ENCODE results near the gene ANO2. TPM values are rescaled to one million over a fixed set of nuclear protein-coding genes. Genes with fewer than 3 reads are reported as not detected.

Gene ANO2
- total RNA-seq, 1 donor from 2014 or later = 32.4 TPM

DNA sequence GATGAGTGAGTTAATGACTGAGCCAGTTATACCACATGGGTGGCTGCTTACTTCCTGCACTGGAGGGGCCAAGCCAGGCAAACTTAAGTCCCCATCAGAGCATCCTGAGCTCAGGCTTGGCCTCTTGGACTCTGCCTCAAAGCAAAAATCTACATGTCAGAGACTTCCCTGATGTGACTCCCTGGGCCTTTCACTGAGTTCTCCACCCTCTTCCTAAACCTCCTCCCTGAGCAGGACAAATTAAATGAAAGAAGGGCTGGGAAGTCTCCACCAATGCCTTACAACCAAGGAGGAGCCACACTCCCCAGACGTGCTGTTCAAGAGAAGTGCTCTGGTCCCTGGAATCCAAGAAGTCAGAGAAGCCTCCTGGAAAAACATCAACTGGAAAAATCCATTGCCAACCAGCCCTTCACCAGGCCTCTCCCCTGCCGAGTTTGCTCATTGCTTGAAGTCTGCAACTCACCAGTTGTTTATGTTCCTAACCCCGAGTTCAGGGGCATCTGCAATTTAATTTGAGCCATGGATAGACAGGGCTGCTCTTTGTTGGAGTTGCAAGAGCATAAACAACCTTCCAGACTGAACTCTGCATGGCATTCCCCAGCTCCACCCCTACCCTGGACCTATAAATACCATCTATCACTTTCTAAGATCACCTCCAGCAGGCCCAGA is 160.5 kb downstream of the ANO2 start:
- DNase-seq (ENCODE audit: extremely low read depth, low read depth, low spot score) = no peak

DNA sequence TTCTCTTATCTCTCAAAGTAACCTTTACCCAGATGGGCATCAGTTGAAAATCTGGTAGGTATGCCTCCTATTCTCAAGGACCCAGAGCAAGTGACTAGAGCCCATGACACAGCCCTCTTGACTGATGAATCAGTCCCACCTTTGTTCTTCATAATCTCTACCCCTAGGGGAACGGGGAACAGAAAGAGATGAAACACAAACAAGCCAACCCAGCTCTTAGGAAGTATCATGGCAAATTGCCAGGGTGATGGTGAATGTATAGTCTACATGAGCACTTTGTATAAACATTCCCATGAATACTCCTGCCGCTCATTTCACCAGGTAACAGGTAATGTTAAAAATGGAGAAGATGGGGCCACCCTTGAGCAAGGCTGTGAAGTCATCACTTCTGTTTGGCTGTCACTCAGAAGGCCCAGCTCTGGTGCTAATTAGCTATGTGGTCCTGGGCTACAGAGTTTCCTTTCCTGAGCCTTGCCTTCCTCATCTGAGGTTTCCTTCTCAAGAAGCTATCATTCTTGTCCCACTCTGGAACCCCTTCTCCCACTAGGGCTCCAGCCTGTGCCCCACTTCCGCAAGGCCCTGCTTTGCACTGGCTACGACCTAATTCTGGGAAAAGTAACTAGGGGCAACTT is 161.7 kb downstream of the ANO2 start:
- DNase-seq (ENCODE audit: extremely low read depth, low read depth, low spot score) = no peak

DNA sequence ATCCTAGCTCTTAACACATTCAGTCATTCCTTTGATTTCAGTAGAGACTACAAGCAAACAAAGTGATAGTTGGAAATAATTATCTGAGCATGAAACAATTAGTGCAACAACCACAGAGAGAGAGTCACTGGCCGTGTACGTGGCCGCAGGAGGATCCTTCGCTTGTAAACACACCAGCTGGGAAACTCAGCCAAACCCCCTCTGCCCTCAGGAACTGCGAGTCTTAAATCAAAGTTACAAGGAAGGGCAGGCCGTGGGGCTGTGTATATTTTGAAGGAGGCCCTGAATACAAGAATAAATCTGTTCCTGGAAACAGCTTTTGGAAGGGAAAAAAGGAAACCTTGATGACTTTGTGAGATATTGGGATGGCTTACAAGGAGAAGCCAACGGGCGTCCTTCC is 164.5 kb downstream of the ANO2 start:
- DNase-seq (ENCODE audit: extremely low read depth, low read depth, low spot score) = no peak

DNA sequence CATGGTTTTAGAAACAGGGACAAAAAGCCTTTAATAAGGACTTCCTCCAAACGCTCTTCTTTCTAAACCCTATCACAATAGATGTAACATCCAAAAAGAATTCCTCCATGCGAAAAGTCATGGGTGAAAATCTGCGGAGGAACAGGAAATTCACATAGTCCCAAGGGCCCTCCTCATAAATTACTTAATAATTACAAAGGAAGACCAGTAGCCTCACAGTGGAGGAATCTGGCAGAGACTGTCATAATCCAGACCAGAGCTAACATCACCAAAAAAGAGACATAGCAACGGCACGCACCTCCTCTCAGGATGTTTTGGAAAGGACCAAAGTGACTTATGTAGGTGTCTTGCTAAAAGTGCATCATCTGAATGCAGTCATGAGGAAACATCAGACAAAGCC is 165.7 kb downstream of the ANO2 start:
- DNase-seq (ENCODE audit: extremely low read depth, low read depth, low spot score) = no peak

DNA sequence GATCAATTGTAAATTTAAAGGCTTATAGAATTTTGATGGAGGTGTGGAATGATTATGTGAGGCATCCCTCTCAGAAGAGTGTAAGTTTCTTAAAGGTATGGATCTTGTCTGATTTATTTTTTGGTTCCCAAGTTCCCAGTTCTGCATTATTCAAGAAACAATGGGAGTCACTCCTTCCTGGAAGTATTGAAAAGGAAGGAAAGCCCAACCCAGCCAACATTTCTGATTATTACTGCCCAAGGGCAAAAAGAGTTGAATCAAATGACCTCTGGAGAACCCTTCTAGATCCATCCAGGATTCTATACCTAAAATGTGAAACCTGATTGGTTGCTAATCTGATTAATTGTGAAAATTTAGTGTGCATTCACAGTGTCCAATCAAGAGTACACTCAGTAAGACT is 166.2 kb downstream of the ANO2 start:
- DNase-seq (ENCODE audit: extremely low read depth, low read depth, low spot score) = no peak

DNA sequence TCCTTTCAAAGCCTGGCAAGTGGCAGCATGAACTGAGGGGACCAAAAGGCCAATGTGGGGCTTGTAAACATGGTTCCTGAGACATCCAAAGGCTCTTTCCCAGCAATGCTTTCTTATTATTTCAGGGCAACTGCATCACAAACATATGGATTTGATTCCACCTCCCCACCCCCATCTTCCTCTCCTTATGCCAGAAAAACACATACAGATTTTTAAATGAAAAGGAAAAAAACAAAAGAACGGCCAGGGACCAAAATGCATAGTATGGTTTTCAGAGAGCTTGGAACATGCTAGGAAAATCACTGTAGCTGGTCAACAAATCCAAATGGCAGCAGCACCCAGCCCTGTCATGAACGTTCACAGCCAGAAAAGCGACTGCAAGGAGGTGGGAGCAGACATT is 167.6 kb downstream of the ANO2 start:
- DNase-seq (ENCODE audit: extremely low read depth, low read depth, low spot score) = no peak

DNA sequence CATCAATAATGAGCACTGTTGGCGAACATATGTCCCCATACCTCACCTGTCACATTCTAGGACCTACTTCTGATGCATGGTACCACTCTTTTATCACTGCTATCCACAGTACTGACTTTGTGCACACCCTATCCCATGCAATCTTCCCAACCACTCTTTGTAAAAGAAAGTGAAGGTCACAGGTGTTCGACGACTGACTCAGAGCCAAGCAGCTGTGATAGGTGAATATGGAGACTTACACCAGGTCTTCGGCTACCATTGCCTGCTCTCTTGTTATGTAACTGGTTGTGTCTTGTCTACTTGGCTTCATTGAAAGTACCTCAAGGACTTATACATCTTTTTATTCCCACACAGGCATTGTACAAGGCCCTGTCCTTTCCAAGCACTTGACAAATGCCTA is 169.0 kb downstream of the ANO2 start:
- DNase-seq (ENCODE audit: extremely low read depth, low read depth, low spot score) = no peak

DNA sequence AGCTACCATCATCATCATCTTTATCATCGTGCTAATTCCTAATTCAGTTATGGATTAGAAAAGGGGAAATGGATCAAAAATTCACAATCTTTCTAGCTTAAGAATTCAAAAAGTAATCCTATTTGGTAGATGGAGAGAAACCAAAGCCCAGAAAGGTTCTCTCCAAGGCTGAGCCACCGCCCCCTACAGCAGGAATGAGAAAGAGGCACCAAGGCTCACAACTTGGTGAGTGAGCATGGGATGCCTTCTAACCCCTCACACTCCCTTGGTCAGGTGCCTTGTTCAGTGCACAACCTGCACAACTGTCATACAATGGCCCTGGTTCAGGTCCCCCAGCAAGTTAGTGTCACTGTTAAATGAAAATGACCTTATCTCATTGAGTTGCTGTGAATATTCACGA is 171.5 kb downstream of the ANO2 start:
- no peak for DNase-seq (ENCODE audit: extremely low read depth, low read depth, low spot score)

DNA sequence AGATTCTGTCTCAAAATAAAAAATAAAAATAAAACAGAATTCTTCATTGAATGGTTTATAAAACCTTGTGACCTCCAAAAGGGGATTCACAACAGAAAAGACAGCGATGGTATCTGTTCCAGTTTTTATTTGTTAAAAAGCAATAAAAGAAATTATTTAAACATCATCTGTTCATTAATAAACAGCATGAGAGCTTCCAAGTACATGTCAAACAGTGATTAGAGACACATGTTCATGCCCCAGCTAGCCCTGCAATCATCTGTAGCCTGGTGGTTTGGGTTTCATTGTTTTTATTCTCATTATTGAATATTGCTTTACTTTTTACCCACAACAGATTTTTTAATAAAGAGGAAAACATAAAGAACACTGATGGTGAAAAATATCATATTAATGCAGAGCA is 173.3 kb downstream of the ANO2 start:
- no peak for DNase-seq (ENCODE audit: extremely low read depth, low read depth, low spot score)

DNA sequence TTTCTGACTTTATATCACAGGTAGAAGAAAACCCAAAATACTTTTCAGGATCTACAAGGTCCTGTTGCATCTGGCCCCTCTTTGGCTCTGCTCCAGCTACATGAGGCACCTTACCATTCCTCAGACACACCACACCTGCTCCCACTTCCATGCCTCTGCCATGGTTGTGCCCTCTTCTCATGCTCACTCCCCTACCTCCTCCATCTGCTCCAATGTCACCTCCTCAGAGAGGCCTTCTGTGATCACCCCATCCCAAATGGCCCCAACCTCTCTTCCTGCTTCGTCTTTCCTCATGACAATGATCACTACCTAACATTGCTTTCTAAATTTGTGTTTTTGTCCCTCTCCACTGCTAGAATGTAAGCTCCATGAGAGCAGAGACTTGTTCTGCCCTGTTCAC is 174.3 kb downstream of the ANO2 start:
- no peak for DNase-seq (ENCODE audit: extremely low read depth, low read depth, low spot score)

DNA sequence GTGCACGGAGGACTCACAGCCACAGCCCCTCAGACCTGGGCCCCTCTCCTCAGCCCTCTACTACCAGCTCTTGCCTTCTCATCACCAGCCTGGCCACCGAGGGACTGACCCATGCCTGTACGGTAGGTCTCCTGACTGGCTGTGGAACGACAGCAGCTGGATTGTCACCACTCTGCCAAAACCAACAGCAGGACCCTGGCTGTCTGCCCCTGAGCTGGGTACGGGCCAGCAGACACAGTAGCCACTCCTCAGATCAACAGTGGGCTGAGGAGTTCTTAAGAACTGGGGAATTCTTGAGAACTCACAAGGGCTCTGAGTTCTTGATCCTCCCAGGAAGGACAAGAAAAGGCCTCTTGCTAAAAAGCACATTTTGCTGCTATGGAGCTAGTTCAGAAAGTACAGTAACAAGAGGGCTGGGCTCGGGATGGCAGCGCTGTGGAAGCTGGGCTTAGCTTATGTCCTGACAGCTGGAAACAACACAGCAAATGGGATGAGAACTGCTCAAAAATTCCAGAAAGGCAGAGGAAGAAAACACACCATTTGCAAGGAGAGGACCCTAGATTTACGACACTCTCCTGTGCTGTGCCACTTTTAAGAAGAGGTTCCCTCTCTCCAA is 176.4 kb downstream of the ANO2 start:
- DNase-seq (ENCODE audit: extremely low read depth, low read depth, low spot score) = no peak

DNA sequence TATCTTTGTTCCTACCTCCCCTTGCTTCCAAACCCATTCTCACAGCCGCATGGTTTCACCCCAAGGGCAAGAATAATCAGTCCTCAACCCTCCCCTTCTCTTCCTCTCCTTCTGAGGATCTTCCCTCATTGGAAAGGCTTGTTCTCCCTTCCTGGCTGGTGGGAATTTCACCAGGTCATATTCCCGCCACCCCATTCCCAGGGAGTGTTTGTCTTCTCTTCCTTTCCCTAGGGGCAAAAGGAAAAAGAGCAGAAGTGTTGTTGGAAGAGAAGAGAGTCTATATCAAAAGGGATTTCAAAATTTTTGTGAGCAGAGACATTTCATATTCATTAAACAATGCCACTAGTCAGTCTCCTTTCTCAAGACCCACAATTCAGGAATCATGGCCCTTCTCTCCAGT is 176.9 kb downstream of the ANO2 start:
- DNase-seq (ENCODE audit: extremely low read depth, low read depth, low spot score) = no peak

DNA sequence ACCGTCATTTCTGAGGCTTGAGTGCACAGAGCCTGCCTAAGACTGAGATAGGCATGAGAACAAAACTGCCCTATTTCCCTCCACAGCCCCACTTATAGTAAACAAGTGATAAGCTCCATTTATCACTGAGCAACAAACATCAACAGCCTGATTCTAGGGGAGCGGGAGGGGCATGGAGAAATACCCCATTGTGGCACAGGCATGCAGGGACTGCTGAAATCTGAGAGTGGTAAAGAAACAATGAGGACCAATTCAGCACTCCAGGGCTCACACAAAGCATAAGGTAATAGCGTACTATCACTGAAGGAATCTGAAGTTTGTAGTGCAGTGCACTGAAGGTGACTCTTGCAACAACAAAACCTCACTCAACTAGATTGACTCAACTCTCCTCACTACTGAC is 186.7 kb downstream of the ANO2 start:
- no peak for DNase-seq (ENCODE audit: extremely low read depth, low read depth, low spot score)

DNA sequence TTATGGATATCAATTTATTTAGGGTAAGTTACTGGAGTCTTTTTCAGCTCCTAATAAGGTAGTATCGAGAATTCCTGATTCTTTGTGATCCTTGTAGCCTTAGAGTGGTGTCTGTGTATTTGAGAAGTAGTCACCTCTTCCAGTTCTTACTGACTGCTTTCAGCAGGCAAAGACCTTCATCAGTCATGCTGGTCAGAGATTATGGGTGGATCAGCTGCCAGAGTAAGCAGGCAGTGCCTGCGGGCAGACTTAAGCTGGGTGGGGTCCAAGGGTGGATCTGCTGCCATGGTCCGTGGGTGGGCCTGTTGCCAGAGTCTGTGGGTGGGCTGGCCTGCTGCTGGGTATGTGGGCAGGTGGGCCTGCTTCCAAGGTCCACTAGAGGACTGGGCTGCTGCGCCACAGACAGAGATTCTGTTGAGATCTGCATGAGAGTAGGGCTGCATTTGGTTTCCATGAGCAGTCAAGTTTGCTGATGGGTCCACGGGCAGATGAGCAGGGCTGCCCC is 188.7 kb downstream of the ANO2 start:
- no peak for DNase-seq (ENCODE audit: extremely low read depth, low read depth, low spot score)

DNA sequence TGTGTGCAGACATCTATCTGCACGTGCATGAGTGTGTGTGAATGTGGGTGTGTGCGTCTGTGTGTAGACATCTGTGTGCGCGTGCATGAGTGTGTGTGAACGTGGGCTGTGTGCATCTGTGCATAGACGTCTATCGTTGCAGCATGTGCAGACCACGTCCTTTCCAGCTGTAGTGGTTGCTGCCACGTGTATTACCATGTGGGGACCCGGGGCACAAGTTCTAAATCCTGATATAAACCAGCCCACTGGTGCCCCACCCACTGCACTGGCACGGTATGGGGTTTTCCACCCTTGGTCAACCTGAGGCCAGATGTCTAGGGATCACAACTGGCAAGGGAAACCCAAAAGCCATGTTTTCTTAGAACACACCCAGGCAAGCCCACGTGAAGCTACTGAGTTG is 197.0 kb downstream of the ANO2 start:
- DNase-seq (ENCODE audit: extremely low read depth, low read depth, low spot score) = no peak

DNA sequence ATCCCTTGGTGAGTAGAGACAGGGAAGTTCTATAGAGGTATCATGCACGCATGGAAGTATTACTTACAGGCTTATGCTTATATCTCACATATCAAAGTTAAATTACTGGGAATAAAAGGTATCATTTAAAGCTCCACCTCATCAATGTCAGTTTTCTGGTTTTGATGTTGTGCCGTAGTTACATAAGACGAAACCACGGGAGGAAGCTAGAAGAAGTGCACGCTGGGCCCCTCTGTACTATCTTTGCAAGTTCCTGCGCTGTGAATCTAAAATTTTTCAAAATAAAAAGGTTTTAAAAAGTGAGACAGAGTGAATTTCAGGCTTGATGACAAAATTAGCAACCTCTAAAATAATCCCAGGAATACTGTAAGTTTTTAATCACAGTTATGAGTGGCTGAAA is 198.1 kb downstream of the ANO2 start:
- no peak for DNase-seq (ENCODE audit: extremely low read depth, low read depth, low spot score)

DNA sequence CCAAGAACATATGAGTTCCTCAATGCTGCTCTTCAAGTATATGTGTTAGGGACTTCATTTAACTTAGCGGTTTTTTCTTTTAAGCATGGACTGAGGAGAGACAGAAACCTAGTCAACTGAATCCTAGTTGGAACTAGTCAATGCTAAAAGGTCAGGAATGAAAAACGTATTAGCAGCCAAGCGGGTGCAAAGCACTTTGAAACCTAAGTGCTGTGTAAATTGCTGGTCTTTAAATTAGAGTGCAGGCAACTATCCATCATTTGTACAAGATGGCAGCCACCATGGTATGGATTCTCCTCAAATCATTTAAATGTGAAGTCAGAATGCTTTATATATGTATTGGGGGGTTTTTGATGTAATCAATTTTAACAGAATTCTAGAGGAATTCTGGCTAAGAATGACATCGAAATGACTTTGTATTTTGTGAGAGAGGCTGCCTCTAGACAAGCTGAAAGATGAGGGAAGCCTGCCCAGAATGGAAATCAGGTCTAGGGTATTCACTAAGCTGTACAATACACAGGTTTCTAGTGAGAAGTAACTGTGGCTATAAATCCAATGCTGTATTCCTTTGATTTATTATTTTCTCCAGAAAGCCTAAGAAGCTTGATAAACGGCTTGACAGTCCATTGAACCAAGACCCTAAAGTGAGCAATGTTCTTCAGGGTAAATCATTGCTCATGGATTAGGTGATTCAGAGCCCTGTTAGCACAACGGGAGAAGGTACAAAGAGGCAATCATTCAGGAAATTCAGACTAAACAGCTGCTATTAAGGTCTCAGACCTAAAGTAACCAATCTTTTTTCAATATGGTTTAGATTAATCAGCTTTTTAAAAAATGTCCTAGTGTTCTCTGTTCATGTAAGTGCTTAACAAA is 198.8 kb downstream of the ANO2 start:
- no peak for DNase-seq (ENCODE audit: extremely low read depth, low read depth, low spot score)

DNA sequence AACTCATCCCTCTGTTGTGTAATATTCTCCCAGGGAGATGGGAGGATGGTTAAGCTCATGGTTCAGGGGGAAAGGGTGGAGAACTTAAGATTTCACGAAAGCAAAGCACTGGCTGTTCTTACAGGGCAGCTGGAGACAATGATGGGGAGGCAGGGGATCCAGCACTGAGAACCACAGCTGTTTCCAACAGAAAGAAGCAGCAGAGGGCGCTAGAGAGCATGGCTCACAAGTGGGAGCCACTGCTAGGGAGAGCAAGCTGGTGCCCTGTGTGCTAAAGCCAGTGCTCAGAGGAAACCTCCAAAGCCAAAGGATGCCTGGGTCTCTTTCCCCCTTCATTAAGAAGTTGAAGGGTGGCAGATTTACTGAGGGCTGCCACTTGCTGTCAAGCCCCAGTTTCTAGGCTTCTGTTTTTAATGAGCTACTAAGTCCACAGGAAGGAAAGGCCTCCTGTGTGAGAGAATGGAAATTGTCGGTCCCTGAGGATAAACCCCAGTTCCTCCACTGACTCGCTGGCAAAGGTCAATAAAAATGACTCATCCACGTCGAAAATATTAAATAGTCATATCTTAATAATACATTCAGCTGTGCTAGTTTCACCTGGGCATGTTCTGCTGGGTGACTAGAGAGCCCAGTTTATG is 199.7 kb downstream of the ANO2 start:
- DNase-seq (ENCODE audit: extremely low read depth, low read depth, low spot score) = peak; percentile 75

DNA sequence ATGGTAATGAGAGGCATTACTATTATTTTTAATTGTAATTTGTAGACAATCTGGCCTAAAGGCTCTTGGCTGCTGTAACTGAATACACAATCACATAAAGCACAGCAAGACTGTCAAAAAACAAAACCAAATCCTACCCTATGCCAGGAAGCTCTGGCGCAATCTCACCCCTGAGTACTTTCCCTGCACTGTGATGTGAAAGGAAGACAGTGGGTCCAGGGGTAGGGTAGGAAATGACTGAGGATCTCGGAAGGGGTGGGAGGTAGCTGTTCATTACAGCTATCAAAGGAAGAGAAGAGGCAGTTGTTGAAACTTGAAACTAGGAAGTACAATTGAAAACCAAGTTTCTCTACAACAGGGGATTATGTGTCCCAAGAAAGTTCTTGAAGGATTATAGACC is 202.8 kb downstream of the ANO2 start:
- no peak for DNase-seq (ENCODE audit: extremely low read depth, low read depth, low spot score)

DNA sequence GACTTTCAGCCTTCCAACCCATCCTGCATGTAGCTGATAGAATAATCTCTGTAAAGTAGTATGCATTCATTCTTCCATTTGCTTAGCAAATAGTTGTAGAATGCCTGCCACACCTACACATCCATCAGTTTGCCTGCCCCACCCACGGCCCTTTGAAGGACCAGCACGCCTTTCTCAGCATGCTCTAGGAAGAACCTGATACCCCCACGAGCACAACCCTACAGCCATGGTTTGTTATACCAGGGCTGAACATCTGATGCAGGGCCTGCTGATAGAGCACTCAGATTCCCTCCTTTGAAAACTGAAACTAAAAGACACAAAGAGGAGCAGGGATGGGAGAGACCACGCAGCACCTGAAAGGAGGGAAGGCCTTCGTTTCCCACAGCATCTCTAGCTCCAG is 205.1 kb downstream of the ANO2 start:
- DNase-seq (ENCODE audit: extremely low read depth, low read depth, low spot score) = no peak

DNA sequence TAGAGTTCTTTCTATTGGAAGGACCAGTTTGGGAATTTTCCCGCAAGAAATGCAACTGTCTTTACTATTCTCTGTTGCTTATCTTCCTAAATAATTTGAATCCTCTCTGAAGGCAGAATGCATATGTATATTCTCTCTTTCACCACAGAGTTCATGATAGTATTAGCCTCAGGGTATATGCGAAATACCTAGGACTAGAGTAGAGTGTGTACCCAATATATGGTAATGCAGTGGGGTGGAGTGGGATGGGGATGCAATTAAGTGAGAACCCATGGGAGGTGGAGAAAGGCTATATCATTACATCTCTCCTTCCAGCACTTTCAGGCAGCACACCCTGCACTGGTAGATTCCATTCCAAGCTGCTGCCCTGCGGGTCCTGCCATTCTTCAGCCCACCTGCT is 207.3 kb downstream of the ANO2 start:
- DNase-seq (ENCODE audit: extremely low read depth, low read depth, low spot score) = no peak

Data from glomerular endothelial cell (primary cell).